ENCODE results near the gene GPR27. TPM values are rescaled to one million over a fixed set of nuclear protein-coding genes. Genes with fewer than 3 reads are reported as not detected.

The GPR27 gene
- total and polyA plus RNA-seq, 12 donors = 0.26 to 10.0 (median 5.5) TPM

GRCh38 chr3:71713041-71713440, 40.6 kb upstream of the GPR27 start:
- no peak for ATAC-seq
- TF ChIP-seq CTCF (IDR thresholded peaks at IDR 0.05) = no peak
- Histone ChIP-seq H3K27me3 (no peaks in the 10 kb centered on the region), H3K9me3 (no peaks in the 10 kb centered on the region), H3K4me1 (peaks cover 0 to 45% (median 4%) of the 10 kb centered on the region in 9 donors), H3K27ac (no peak overlapping the region), H3K4me3 (no peak overlapping the region), H3K36me3 (peaks cover 0 to 18% (median 0%) of the 10 kb centered on the region in 9 donors)
- intact Hi-C loops (cut with DNase I) = loop anchor here in 6 of 10 donors (5.0 to 10.0 kb wide), 4 partner anchors 549 to 1372 kb away; no protein-coding TSS in a partner anchor
- 91 to 92% methylated on average over 2 of the region's 2 CpGs for WGBS, 2 donors
- DNase-seq = no peak

GRCh38 chr3:71714595-71714994, 39.1 kb upstream of the GPR27 start:
- WGBS, 2 donors = 92 to 95% methylated on average over 4 of the region's 4 CpGs
- Histone ChIP-seq H3K4me3 (no peak overlapping the region), H3K36me3 (peaks cover 0 to 9% (median 0%) of the 10 kb centered on the region in 9 donors), H3K27me3 (no peaks in the 10 kb centered on the region), H3K9me3 (no peaks in the 10 kb centered on the region), H3K27ac (no peak overlapping the region), H3K4me1 (peaks cover 0 to 39% (median 4%) of the 10 kb centered on the region in 9 donors)
- intact Hi-C loops (cut with DNase I) = loop anchor here in 6 of 10 donors (5.0 to 10.0 kb wide), 4 partner anchors 548 to 1370 kb away; no protein-coding TSS in a partner anchor
- ATAC-seq (no peak), DNase-seq (no peak)
- no peak for TF ChIP-seq CTCF (IDR thresholded peaks at IDR 0.05)

- no peaks in the 10 kb centered on the region for H3K36me3 ChIP-seq
- ATAC-seq (no peak), DNase-seq (no peak)
- no peak overlapping the region for H3K4me3 ChIP-seq
- H3K4me1 ChIP-seq = peaks cover 0 to 51% (median 4%) of the 10 kb centered on the region in 9 donors
- WGBS, 2 donors = 87 to 88% methylated on average over 4 of the region's 4 CpGs
- intact Hi-C loops (cut with DNase I) = loop anchor here in 4 of 10 donors (10.0 kb wide), 2 partner anchors 1107 to 1367 kb away; no protein-coding TSS in a partner anchor
- no peak overlapping the region for H3K27ac ChIP-seq
- TF ChIP-seq CTCF (IDR thresholded peaks at IDR 0.05) = no peak
- no peaks in the 10 kb centered on the region for H3K9me3 ChIP-seq
- no peaks in the 10 kb centered on the region for H3K27me3 ChIP-seq
These were observed 35.6 kb upstream of the GPR27 start for GRCh38 chr3:71718072-71718471.

- H3K27me3 ChIP-seq = no peaks in the 10 kb centered on the region
- ATAC-seq (no peak), DNase-seq (no peak)
- peak overlapping the region in 1 of 10 donors; percentile 92 for H3K27ac ChIP-seq
- intact Hi-C loops (cut with DNase I) = loop anchor here in 5 of 10 donors (5.0 to 10.0 kb wide), 4 partner anchors 1101 to 1364 kb away; partner anchors contain the start of gene SHQ1 (in 2 of the 5)
- TF ChIP-seq CTCF (IDR thresholded peaks at IDR 0.05) = no peak
- H3K9me3 ChIP-seq = no peaks in the 10 kb centered on the region
- H3K36me3 ChIP-seq = no peaks in the 10 kb centered on the region
- no peak overlapping the region for H3K4me3 ChIP-seq
- WGBS, 2 donors = 95% methylated on average over 7 of the region's 7 CpGs
- peaks cover 3 to 58% (median 17%) of the 10 kb centered on the region in 9 donors for H3K4me1 ChIP-seq
These were observed 32.7 kb upstream of the GPR27 start for GRCh38 chr3:71721002-71721401.

Measured in heart right ventricle (tissue), 16 donors.